GM12891 (cell line): ENCODE measurements around the gene ARHGEF11. TPM values are rescaled to one million over a fixed set of nuclear protein-coding genes. Genes with fewer than 3 reads are reported as not detected.
A peak's percentile ranks its signal among the peaks of the same experiment; 100 is the strongest.

Experiments used
- DNase-seq: peaks from one replicate; pipeline ENCODE4 v3.0.0; 2011; ENCODE audit warnings: low spot score; ENCODE audit not compliant: insufficient read length
- FAIRE-seq: peaks from 2 replicates; lab custom pipeline; 2011; peaks lifted over from hg19 to GRCh38; lab: Jason Lieb, UNC
- PAX5 ChIP-seq: IDR thresholded peaks from 2 replicates; pipeline ENCODE4 v1.6.1; 2011; ENCODE audit warnings: low read length, moderate library complexity, mild to moderate bottlenecking; ENCODE audit not compliant: insufficient read depth, severe bottlenecking
- POLR2A ChIP-seq: IDR thresholded peaks from 2 replicates; pipeline ENCODE4 v1.6.1; 2011; ENCODE audit warnings: low read depth, low read length, control low read depth
- POLR2AphosphoS5 ChIP-seq: IDR thresholded peaks from 2 replicates; pipeline ENCODE4 v1.6.1; 2011; ENCODE audit warnings: low read depth, low read length, control low read depth
- POU2F2 ChIP-seq: IDR thresholded peaks from 2 replicates; pipeline ENCODE4 v1.6.1; 2011; ENCODE audit warnings: low read depth, mild to moderate bottlenecking, control low read depth, low read length, moderate library complexity
- SPI1 ChIP-seq: IDR thresholded peaks from 2 replicates; pipeline ENCODE4 v1.6.1; 2011; ENCODE audit warnings: low read depth, low read length, control low read depth
- TAF1 ChIP-seq: IDR thresholded peaks from 2 replicates; pipeline ENCODE4 v1.6.1; 2011; ENCODE audit warnings: low read depth, low read length, control low read depth
- polyA plus RNA-seq: library from polyadenylated mRNA; unstranded; fragments of >200 nt; gene quantifications from one replicate; pipeline ENCODE4 v1.2.1, GENCODE V29; 2012; ENCODE audit warnings: low read depth, missing spikeins, inconsistent platforms; ENCODE audit not compliant: missing spikeins

Gene ARHGEF11
- 1.6 TPM for polyA plus RNA-seq

- TF ChIP-seq POLR2A (no peak), POU2F2 (no peak), TAF1 (no peak), SPI1 (no peak)
- FAIRE-seq: no peak
- DNase-seq: peak; percentile 52
Observed at GRCh38 chr1:157045250-157046218, at the start of gene ARHGEF11. ARHGEF11 (minus strand) TSS chr1:157045742; CDS start chr1:157044330, 1,412 bp downstream.

- no peak for TF ChIP-seq POLR2A
- TF ChIP-seq SPI1: no peak
- TF ChIP-seq TAF1: no peak
- no peak for TF ChIP-seq PAX5
- no peak for TF ChIP-seq POLR2AphosphoS5
- no peak for TF ChIP-seq POU2F2
- DNase-seq (no peak), FAIRE-seq (no peak)
Observed at GRCh38 chr1:157095091-157095490, 49.5 kb upstream of the ARHGEF11 start.

- DNase-seq: no peak
- no peak for FAIRE-seq
- TF ChIP-seq TAF1 (no peak), SPI1 (no peak), POLR2A (no peak), POLR2AphosphoS5 (no peak), POU2F2 (no peak)
Observed at GRCh38 chr1:157092831-157093230, 47.3 kb upstream of the ARHGEF11 start.

GRCh38 chr1:157091668-157092273, 46.2 kb upstream of the ARHGEF11 start:
- no peak for DNase-seq
- no peak for TF ChIP-seq POLR2AphosphoS5
- no peak for TF ChIP-seq POU2F2
- no peak for TF ChIP-seq SPI1
- no peak for TF ChIP-seq POLR2A
- no peak for TF ChIP-seq PAX5
- TF ChIP-seq TAF1: no peak
- no peak for FAIRE-seq

GRCh38 chr1:157091186-157091585, 45.6 kb upstream of the ARHGEF11 start:
- FAIRE-seq (no peak), DNase-seq (no peak)
- TF ChIP-seq POLR2A (no peak), POU2F2 (no peak)

GRCh38 chr1:157090771-157091170, 45.2 kb upstream of the ARHGEF11 start:
- FAIRE-seq: no peak
- DNase-seq: no peak
- no peak for TF ChIP-seq POU2F2
- TF ChIP-seq POLR2AphosphoS5: no peak

- DNase-seq (peak; percentile 73), FAIRE-seq (peak; percentile 75)
- TF ChIP-seq POLR2A (no peak), POU2F2 (no peak), PAX5 (no peak), SPI1 (no peak), TAF1 (no peak), POLR2AphosphoS5 (no peak)
Observed at GRCh38 chr1:157090196-157090647, 44.7 kb upstream of the ARHGEF11 start.

GRCh38 chr1:157089789-157090188, 44.2 kb upstream of the ARHGEF11 start:
- DNase-seq (no peak), FAIRE-seq (no peak)
- no peak for TF ChIP-seq POLR2A
- TF ChIP-seq TAF1: no peak
- no peak for TF ChIP-seq POU2F2
- no peak for TF ChIP-seq POLR2AphosphoS5
- TF ChIP-seq SPI1: no peak

- FAIRE-seq (no peak), DNase-seq (no peak)
- no peak for TF ChIP-seq POLR2A
- TF ChIP-seq PAX5: no peak
- no peak for TF ChIP-seq SPI1
- no peak for TF ChIP-seq POLR2AphosphoS5
- no peak for TF ChIP-seq POU2F2
- TF ChIP-seq TAF1: no peak
Observed at GRCh38 chr1:157088607-157089006, 43.1 kb upstream of the ARHGEF11 start.

- FAIRE-seq (no peak), DNase-seq (no peak)
- TF ChIP-seq TAF1: no peak
- TF ChIP-seq PAX5: no peak
- no peak for TF ChIP-seq POLR2A
- TF ChIP-seq POU2F2: no peak
- TF ChIP-seq POLR2AphosphoS5: no peak
- TF ChIP-seq SPI1: no peak
Observed at GRCh38 chr1:157087030-157087429, 41.5 kb upstream of the ARHGEF11 start.
